Measurements from ENCODE around the gene PIGU. TPM values are rescaled to one million over a fixed set of nuclear protein-coding genes. Genes with fewer than 3 reads are reported as not detected.

PIGU gene
- total and polyA plus RNA-seq, 9 of the 15 experiments (the other 6 are each of a cell fraction or from before 2014, with no cell fraction given), result 6.5 to 100 (median 28.1) TPM

DNA sequence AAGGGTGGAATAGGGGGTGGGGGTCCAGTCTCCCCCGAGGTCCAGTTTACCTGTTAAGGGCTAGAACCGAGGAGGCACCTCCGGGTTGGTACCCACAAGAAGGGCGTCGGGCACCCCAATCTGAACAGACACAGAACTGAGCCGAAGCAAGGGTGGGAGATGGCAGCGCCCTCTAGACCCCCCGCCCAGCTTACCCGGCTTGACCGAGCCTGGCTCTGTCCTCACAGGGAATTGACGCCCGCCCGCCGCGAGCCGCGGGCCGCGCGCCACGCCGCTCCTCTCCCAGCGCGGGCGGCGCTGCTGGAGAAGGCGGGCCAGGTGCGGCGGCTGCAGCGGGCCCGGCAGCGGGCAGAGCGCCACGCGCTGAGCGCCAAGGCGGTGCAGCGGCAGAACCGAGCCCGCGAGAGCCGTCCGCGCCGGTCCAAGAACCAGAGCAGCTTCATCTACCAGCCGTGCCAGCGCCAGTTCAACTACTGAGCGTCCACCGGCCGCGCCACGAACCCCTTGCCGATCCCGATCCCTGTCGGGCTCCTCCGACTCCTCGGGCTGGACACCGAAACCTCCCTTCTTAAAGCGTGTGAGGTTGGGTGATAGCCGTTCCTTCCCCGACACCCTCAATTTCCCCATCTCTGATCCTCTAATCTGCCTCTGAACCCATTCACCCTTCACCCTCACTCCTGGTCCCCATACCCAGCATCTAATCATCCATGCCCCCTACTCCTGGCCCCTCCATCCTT, 33.1 kb upstream of the PIGU start:
- DNase-seq (ENCODE audit: extremely low read depth in 1 of 4, low spot score in 3 of 4) (peak in 2 of 4 experiments; percentile 49 to 52), ATAC-seq (no peak), FAIRE-seq (no peak)
- Histone ChIP-seq H3K4me2 (ENCODE audit: insufficient read depth, low read length) (peak overlapping the region; percentile 84), H3K4me1 (replicated peaks in 1 of 2; ENCODE audit: control insufficient read depth in 2 of 2, insufficient read depth in 2 of 2, low read length in 2 of 2) (peaks cover 35 to 39% of the 10 kb centered on the region in 2 experiments), H3K79me2 (ENCODE audit: control insufficient read depth, insufficient read depth, low read length) (no peaks in the 10 kb centered on the region), H2AFZ (ENCODE audit: low read depth, low read length) (peak overlapping the region; percentile 96), H3K4me3 (peak overlapping the region; percentile 73), H3K27ac (ENCODE audit: extremely low read depth, low read depth, low read length) (peak overlapping the region; percentile 72; the same call in 2 of the 3 replicates), H3K9me1 (ENCODE audit: control insufficient read depth, insufficient read depth, low read length) (no peaks in the 10 kb centered on the region), H3K9ac (ENCODE audit: insufficient read depth in 1 of 2, low read depth in 2 of 2, low read length in 2 of 2) (peak overlapping the region; percentile 79 to 93; a peak in 3 of 4 replicates), H4K20me1 (replicated peaks; ENCODE audit: control insufficient read depth, insufficient read depth, low read length) (0 out of 2 replicates have a peak, but pooled peaks cover 2% of the 10 kb centered on the region), H3K9me3 (replicated peaks; ENCODE audit: control insufficient read depth, insufficient read depth, low read depth, low read length) (no peaks in the 10 kb centered on the region), H3K27me3 (ENCODE audit: control insufficient read depth in 2 of 2, insufficient read depth in 2 of 2, low read length in 2 of 2) (no peaks in the 10 kb centered on the region), H3K36me3 (ENCODE audit: control insufficient read depth, insufficient read depth, low read length) (peaks cover 6% of the 10 kb centered on the region; the same call in 2 of the 3 replicates)
- intact Hi-C loops (cut with micrococcal nuclease) (loop anchor here (1.0 to 5.0 kb wide), 4 partner anchors 57 to 518 kb away; no protein-coding TSS in a partner anchor), in situ Hi-C loops (cut with MboI) (loop anchor here (10.0 kb wide), 2 partner anchors 175 to 395 kb away; no protein-coding TSS in a partner anchor)
- CTCF ChIA-PET (ENCODE audit: low intra/inter-chr PET ratio), result interaction anchor here (0.6 kb wide), 1 partner anchor 165 kb away, joined by 3 read pairs; no protein-coding TSS in a partner anchor
- POLR2A ChIA-PET, result interaction anchor here (0.7 to 0.9 kb wide), 2 partner anchors 16 to 38 kb away, joined by 3 read pairs; no protein-coding TSS in a partner anchor
- 75% methylated on average over 22 of the region's 61 CpGs for WGBS (ENCODE audit: insufficient coverage, low coverage, missing lambda C conversion rate)
- BruUV-seq (replicated peaks), result no TSS peak
- TF ChIP-seq TAF1 (IDR thresholded peaks at IDR 0.05; ENCODE audit: control insufficient read depth, extremely low read depth, insufficient read depth, low read length, severe bottlenecking) (no peak), TEAD1 (CRISPR knock-in tag; IDR thresholded peaks at IDR 0.05) (no peak)
- TF ChIP-seq, protein P1, sequence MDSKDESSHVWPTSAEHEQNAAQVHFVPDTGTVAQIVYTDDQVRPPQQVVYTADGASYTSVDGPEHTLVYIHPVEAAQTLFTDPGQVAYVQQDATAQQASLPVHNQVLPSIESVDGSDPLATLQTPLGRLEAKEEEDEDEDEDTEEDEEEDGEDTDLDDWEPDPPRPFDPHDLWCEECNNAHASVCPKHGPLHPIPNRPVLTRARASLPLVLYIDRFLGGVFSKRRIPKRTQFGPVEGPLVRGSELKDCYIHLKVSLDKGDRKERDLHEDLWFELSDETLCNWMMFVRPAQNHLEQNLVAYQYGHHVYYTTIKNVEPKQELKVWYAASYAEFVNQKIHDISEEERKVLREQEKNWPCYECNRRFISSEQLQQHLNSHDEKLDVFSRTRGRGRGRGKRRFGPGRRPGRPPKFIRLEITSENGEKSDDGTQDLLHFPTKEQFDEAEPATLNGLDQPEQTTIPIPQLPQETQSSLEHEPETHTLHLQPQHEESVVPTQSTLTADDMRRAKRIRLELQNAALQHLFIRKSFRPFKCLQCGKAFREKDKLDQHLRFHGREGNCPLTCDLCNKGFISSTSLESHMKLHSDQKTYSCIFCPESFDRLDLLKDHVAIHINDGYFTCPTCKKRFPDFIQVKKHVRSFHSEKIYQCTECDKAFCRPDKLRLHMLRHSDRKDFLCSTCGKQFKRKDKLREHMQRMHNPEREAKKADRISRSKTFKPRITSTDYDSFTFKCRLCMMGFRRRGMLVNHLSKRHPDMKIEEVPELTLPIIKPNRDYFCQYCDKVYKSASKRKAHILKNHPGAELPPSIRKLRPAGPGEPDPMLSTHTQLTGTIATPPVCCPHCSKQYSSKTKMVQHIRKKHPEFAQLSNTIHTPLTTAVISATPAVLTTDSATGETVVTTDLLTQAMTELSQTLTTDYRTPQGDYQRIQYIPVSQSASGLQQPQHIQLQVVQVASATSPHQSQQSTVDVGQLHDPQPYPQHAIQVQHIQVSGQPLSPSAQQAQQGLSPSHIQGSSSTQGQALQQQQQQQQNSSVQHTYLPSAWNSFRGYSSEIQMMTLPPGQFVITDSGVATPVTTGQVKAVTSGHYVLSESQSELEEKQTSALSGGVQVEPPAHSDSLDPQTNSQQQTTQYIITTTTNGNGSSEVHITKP (IDR thresholded peaks at IDR 0.05; ENCODE audit: partially characterized antibody), result peak; percentile 35
- TF ChIP-seq, protein P2, sequence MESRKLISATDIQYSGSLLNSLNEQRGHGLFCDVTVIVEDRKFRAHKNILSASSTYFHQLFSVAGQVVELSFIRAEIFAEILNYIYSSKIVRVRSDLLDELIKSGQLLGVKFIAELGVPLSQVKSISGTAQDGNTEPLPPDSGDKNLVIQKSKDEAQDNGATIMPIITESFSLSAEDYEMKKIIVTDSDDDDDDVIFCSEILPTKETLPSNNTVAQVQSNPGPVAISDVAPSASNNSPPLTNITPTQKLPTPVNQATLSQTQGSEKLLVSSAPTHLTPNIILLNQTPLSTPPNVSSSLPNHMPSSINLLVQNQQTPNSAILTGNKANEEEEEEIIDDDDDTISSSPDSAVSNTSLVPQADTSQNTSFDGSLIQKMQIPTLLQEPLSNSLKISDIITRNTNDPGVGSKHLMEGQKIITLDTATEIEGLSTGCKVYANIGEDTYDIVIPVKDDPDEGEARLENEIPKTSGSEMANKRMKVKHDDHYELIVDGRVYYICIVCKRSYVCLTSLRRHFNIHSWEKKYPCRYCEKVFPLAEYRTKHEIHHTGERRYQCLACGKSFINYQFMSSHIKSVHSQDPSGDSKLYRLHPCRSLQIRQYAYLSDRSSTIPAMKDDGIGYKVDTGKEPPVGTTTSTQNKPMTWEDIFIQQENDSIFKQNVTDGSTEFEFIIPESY (CRISPR knock-in tag; IDR thresholded peaks at IDR 0.05), result 0 out of 2 replicates have a peak, but pooled peaks have one; percentile 23
- TF ChIP-seq, protein P3, sequence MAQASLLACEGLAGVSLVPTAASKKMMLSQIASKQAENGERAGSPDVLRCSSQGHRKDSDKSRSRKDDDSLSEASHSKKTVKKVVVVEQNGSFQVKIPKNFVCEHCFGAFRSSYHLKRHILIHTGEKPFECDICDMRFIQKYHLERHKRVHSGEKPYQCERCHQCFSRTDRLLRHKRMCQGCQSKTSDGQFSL (CRISPR knock-in tag; IDR thresholded peaks at IDR 0.05), result peak; percentile 93
- TF ChIP-seq, protein P3 (tag; IDR thresholded peaks at IDR 0.05), result peak in 1 of 2 experiments; percentile 90; a peak in 2 of 4 replicates
- TF ChIP-seq, protein P4, sequence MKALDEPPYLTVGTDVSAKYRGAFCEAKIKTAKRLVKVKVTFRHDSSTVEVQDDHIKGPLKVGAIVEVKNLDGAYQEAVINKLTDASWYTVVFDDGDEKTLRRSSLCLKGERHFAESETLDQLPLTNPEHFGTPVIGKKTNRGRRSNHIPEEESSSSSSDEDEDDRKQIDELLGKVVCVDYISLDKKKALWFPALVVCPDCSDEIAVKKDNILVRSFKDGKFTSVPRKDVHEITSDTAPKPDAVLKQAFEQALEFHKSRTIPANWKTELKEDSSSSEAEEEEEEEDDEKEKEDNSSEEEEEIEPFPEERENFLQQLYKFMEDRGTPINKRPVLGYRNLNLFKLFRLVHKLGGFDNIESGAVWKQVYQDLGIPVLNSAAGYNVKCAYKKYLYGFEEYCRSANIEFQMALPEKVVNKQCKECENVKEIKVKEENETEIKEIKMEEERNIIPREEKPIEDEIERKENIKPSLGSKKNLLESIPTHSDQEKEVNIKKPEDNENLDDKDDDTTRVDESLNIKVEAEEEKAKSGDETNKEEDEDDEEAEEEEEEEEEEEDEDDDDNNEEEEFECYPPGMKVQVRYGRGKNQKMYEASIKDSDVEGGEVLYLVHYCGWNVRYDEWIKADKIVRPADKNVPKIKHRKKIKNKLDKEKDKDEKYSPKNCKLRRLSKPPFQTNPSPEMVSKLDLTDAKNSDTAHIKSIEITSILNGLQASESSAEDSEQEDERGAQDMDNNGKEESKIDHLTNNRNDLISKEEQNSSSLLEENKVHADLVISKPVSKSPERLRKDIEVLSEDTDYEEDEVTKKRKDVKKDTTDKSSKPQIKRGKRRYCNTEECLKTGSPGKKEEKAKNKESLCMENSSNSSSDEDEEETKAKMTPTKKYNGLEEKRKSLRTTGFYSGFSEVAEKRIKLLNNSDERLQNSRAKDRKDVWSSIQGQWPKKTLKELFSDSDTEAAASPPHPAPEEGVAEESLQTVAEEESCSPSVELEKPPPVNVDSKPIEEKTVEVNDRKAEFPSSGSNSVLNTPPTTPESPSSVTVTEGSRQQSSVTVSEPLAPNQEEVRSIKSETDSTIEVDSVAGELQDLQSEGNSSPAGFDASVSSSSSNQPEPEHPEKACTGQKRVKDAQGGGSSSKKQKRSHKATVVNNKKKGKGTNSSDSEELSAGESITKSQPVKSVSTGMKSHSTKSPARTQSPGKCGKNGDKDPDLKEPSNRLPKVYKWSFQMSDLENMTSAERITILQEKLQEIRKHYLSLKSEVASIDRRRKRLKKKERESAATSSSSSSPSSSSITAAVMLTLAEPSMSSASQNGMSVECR (CRISPR knock-in tag; IDR thresholded peaks at IDR 0.05), result no peak

Data from K562 (cell line).